SK-N-MC (cell line): ENCODE measurements around the gene UBE2C.

Experiments
- DNase-seq: peaks from one replicate; pipeline ENCODE4 v3.0.0-alpha.2; 2011; ENCODE audit warnings: low read depth, low spot score
- H3K27ac ChIP-seq: fragments of 200-600 bp; sonication (generic); 2 replicates; pipeline ENCODE4 v1.5.1; 2016; ENCODE audit warnings: mixed run types
- H3K36me3 ChIP-seq: fragments of 200-600 bp; sonication (generic); 2 replicates; pipeline ENCODE4 v1.6.1; 2017; ENCODE audit warnings: antibody characterized with exemption, low read length, mixed read lengths; ENCODE audit not compliant: insufficient read depth
- H3K4me3 ChIP-seq: fragments of 200-600 bp; sonication (generic); 2 replicates; pipeline ENCODE4 v1.5.1; 2016
- H3K9ac ChIP-seq: fragments of 200-600 bp; sonication (generic); 2 replicates; pipeline ENCODE4 v1.8.0; 2017; ENCODE audit warnings: mixed run types, mixed read lengths; ENCODE audit not compliant: insufficient read length
- H3K9me3 ChIP-seq: fragments of 200-600 bp; sonication (generic); 2 replicates; pipeline ENCODE4 v1.6.1; 2017; ENCODE audit warnings: low read depth, mild to moderate bottlenecking, antibody characterized with exemption, low read length, moderate library complexity, mixed read lengths
- EZH2 ChIP-seq: fragments of 200-600 bp; sonication (generic); IDR thresholded peaks from one replicate; pipeline ENCODE4 v1.6.1; 2017; ENCODE audit warnings: antibody characterized with exemption
- FOXP2 ChIP-seq: optimal IDR thresholded peaks from 2 replicates; pipeline ENCODE3; 2011; ENCODE audit warnings: mild to moderate bottlenecking, moderate library complexity; ENCODE audit not compliant: insufficient read depth; ENCODE audit errors: extremely low read length, control extremely low read depth
- POLR2AphosphoS5 ChIP-seq: IDR thresholded peaks from 2 replicates; pipeline ENCODE4 v1.6.1; 2012; ENCODE audit warnings: mild to moderate bottlenecking, low read depth, low read length, borderline replicate concordance

Gene UBE2C

DNA sequence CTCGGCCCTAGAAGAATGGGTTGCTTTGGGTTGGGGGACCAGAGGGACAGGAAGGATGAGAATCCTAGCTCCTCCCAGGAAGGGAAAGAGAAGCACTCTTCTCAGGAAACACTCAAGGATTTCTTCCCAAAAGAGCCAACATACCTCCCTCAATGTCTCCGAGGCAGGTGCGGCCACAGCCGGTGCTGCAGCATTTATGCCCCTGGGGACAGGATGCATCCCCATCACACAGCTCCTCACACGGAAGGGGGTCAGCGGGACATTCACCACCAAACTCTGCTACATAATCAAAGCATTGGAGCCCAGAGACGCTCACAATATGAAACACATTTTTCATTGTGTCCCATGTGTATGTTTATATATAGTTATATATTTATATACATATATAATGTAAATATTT, 35.5 kb upstream of the UBE2C start:
- DNase-seq, result no peak
- H3K27ac ChIP-seq, result no peak overlapping the region
- no peak overlapping the region for H3K9ac ChIP-seq
- H3K36me3 ChIP-seq, result no peaks in the 10 kb centered on the region
- H3K9me3 ChIP-seq, result no peaks in the 10 kb centered on the region
- TF ChIP-seq EZH2 (no peak), FOXP2 (no peak), POLR2AphosphoS5 (no peak)
- no peak overlapping the region for H3K4me3 ChIP-seq

- Histone ChIP-seq H3K27ac (no peak overlapping the region), H3K9me3 (no peaks in the 10 kb centered on the region), H3K9ac (no peak overlapping the region), H3K4me3 (no peak overlapping the region), H3K36me3 (no peaks in the 10 kb centered on the region)
- TF ChIP-seq EZH2, result no peak
- TF ChIP-seq FOXP2, result no peak
- no peak for TF ChIP-seq POLR2AphosphoS5
- DNase-seq, result no peak
Measured at GRCh38 chr20:45779011-45779915, 33.2 kb upstream of the UBE2C start.

- H3K4me3 ChIP-seq, result no peak overlapping the region
- no peaks in the 10 kb centered on the region for H3K36me3 ChIP-seq
- no peak for DNase-seq
- H3K9me3 ChIP-seq, result no peaks in the 10 kb centered on the region
- H3K9ac ChIP-seq, result no peak overlapping the region
- H3K27ac ChIP-seq, result no peak overlapping the region
- TF ChIP-seq POLR2AphosphoS5, result no peak
- no peak for TF ChIP-seq FOXP2
- no peak for TF ChIP-seq EZH2
Measured at GRCh38 chr20:45780159-45780558, 32.3 kb upstream of the UBE2C start.

DNA sequence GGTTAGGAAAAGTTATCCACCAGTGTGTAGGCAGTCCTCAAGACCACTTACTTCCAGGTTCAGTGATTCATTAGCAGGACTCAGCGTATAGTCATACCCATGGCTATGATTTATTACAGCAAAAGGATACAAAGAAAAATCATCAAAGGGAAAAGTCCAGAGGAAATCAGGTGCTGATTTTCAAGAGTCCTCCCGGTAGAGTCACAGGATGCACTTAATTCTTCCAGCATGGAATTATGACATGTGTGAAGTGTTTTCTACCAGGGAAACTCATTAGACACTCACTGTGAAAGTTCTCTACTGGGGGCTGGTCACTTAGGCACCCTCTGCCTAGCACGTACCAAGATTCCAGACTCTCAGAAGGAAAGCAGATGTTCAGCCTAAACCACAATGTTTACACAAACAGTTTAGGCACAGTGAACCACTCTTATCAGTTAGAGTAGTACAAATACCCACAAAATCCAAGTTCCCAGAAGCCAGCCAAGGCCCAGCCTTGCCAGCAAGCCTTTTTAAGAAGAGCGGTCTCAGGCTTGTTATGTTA, 31.0 kb upstream of the UBE2C start:
- Histone ChIP-seq H3K9ac (no peak overlapping the region), H3K9me3 (no peaks in the 10 kb centered on the region), H3K36me3 (no peaks in the 10 kb centered on the region), H3K4me3 (no peak overlapping the region), H3K27ac (no peak overlapping the region)
- TF ChIP-seq EZH2 (no peak), FOXP2 (no peak), POLR2AphosphoS5 (no peak)
- DNase-seq, result no peak

GRCh38 chr20:45782890-45783289, 29.6 kb upstream of the UBE2C start:
- DNase-seq, result no peak
- Histone ChIP-seq H3K9me3 (no peaks in the 10 kb centered on the region), H3K4me3 (no peak overlapping the region), H3K36me3 (no peaks in the 10 kb centered on the region), H3K27ac (no peak overlapping the region), H3K9ac (no peak overlapping the region)
- TF ChIP-seq POLR2AphosphoS5, result no peak
- no peak for TF ChIP-seq FOXP2

DNA sequence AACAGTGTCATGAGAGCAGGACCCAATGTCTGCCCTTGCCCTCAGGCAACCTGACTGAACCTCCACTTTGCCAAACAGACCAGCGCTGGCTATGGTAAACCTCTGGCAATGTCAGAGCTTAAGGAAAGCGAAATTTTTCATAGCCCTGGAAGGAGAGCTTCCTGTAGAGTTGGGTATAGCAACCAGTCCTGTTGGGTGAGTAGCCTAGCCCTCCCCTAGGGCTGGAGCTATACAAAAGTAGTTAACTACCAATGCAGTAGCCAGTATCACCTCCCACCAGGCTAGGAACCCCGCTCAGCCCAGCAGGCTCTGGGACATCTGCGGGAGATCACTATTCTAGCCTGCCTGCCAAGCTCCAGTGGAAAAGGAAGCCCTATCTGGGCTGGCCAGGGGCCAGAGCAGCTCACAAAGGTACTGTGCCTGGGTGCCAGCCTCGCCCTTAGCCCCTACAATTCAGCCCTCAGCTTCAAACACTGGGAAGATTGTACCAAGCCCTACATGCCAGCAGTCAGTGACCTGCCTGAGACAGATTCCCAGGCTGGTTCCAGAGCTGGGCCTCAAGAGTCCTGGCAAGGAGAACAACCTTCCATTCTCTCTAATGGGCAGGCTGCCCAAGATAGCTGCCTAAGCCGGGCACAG, 28.7 kb upstream of the UBE2C start:
- TF ChIP-seq POLR2AphosphoS5 (no peak), EZH2 (no peak), FOXP2 (no peak)
- H3K27ac ChIP-seq, result no peak overlapping the region
- H3K4me3 ChIP-seq, result no peak overlapping the region

DNA sequence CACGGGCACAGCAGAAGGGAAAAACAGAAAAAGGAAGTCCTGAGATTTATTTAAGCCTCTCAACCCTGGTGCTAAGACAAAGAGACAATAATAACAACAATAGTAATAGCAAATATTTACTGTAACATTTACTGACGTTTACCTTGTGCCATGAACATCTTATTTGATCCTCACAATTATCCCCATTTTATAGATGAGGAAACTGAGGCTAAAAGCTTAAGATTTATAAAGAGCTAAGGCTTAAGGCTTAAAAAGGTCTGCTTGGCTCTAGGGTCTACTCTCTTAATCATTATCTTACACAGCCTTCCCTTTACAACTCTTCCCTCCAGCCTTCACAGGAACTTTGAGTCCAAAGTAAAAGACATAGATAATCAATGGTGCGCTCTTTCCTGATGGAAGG, 24.1 kb upstream of the UBE2C start:
- Histone ChIP-seq H3K4me3 (no peak overlapping the region), H3K27ac (no peak overlapping the region), H3K9me3 (no peaks in the 10 kb centered on the region), H3K9ac (no peak overlapping the region), H3K36me3 (no peaks in the 10 kb centered on the region)
- no peak for DNase-seq
- TF ChIP-seq EZH2 (no peak), FOXP2 (no peak), POLR2AphosphoS5 (no peak)

More for the DNA sequence above, 28.7 kb upstream of the UBE2C start:
- no peak for DNase-seq
- Histone ChIP-seq H3K36me3 (no peaks in the 10 kb centered on the region), H3K9me3 (no peaks in the 10 kb centered on the region), H3K9ac (no peak overlapping the region)

DNA sequence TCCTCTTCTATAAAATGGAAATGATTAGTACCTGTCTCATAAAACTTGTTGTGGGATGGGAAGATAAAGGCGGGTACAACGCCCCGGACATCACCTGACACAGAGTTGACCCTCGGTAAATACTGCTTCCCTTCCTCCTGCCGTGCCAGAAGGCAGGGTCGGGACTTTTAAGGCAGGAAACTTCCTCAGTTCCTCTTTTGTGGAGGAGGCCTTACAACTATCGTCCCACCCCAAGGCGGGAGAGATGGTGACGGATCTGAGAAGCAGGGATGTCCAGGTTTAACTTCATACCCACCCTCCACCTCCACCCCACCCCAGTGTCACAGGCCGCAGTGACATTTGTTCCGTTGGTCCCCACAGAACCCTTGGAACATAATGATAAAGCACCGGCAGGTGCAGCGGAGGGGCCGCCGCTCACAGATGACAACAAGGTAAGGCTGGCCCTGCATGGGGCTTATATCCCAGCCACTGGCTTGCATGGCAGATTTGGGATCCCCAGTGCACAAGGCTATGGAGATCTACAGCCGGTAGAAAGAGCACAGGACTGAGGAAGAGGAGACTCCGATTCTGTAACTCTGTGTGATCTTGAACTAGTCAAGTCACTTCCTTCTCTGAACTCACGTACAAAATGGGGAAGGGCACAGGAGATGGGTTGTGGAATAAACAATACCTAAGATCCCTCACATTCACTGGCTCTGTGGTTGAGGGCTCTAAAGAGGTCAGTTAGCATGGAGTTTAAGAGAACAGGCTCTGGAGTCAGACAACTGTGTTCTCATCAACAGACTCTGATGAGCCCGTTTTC, 19.9 kb upstream of the UBE2C start:
- Histone ChIP-seq H3K9me3 (no peaks in the 10 kb centered on the region), H3K36me3 (peaks cover 27% of the 10 kb centered on the region), H3K4me3 (peak overlapping the region; percentile 83), H3K27ac (no peak overlapping the region), H3K9ac (peak overlapping the region; percentile 94)
- TF ChIP-seq FOXP2 (no peak), EZH2 (no peak), POLR2AphosphoS5 (no peak)
- no peak for DNase-seq
